ENCODE data around the gene PHYHD1.

The PHYHD1 gene

DNA sequence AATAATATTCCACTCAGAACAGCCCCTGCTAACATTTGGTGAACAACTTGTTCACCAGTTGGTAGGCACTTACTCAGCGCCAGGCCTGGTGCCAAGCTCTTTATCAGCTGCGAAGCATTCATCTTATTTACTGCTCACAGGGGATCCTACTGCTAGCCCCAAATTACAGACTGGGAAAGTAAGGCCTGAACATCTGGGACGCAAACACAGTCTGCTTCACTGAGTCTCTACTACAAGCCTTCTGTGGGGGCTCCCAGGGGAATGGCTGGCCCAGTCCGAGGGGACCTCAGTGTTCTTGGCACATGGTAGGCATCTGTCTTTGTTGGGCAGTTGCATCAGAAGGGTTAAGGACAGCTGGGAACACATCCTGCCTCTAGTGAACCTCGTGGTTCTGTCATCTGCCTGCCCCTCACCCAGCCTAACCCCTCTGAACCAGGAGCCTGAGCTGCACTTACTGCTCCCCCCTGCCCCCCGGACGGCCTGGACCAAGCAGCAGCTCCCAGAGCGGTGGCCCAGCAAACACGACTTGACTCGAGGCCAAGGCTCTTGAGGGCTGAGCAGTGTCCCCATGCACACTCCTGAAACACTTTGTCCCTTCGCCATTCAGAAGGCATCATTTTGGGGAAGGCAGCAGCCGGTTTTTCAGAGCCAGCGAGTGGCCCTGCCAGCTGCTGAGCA, at the start of gene PHYHD1:
Gene PHYHD1 (plus strand): TSS at position 602 of the 678 bp plus-strand sequence. CDS start 1,342 bp downstream, outside the sequence.
- no peak for DNase-seq

DNA sequence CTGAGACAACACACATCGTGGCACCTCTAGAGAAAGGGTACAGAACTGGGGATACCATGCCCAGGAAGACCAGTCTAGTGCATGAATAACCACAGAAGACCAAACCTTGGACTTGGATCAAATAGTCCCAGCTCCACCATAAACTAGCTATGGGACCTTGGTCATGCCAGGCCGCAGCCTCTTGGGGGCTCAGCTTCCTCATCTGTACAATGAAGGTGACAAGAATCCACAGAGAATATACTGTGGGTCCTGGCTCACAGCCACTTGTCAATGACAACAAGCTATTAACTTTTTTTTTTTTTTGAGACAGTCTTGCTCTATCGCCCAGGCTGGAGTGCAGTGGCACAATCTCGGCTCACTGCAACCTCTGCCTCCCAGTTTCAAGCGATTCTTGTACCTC, 42.9 kb upstream of the PHYHD1 start:
- DNase-seq, result no peak

DNA sequence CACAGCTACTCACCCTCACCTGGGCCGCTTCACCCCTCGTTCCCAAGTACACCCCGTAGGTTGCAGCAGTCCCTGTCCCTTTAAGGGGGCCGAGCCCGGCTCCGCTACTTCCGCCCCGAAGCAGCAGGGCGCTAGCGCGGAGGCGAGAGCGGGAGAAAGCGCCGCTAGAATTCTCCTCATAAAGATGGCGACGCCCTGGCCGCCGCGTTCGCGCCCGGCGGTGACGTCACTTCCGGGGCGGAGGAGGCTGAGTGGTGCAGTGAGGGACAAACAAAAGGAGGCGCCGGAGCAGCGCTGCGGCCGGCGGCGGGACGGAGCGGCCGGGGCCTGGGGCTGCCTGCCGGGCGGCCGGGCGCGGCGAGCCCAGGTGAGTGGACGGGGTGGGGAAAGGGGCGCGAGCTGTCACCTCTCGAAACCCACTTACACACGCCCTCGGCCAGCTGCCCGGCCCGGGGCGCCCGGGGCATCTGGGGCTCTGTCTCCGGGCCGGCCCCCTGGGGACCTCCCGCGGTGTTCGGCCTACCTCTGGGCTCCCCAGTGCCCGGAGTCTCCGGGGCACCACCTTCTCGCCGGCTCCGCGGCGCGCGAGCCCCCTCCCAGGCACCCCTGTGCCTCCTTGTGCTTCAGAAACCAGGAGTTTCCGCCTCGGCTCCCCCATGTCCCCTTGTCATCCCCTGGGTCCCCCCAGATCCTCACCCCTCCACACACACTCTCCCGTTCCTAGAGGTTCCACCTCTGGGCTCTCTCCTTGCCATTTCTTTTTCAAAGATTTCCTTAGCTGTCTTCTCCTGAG, 38.7 kb upstream of the PHYHD1 start, which contains the start of the genes KYAT1 and LRRC8A:
Gene KYAT1 (minus strand): TSS at position 67 of the 793 bp plus-strand sequence. CDS start 36,545 bp downstream, outside the sequence.
Gene LRRC8A (plus strand): TSS at position 250 of the 793 bp plus-strand sequence. CDS start 25,032 bp downstream, outside the sequence.
- peak; percentile 96 for DNase-seq

DNA sequence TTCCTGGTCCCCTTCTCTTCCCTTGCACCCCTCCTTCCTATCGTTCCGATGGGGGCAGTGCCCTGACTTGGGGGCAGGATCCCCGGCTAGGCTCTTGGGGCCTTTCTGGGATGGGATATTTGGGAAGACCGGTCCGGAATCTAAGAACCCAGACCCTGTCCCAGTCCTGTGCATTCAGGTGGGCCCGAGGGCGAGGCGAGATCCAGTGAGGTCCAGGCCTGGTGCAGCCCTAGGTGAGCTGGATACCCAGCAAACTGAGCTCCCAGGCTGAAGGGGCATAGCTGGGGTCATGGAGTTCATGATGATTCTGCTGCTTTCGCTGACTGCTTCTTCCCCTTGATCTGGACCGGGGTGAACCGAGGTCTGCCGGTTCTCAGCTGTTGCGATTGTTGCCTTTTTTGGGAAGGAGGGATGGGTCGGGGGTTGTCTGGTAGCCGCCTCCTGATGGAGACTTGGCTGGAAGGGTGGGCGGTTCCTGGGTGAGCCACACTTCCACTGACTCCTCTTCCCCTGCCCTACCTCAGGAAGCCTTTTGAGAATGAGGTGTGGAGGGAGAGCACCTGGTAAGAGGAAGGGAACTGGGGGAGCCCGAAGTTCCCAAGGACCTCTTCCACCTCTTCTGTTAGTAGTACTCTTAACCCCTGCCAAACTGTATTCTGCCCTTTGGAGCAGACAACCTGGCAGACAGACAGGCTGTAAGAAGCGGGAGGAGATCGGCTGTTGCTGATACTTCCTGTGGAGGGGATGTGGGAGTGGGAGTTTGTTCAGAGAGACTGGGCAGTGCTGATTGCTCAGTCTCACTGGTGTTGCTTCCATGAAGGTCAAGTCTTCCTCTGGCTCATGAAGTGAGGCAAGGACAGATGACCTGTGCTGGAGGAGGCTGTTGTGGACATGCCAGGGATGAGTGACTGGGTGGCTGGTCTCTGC, 37.8 kb upstream of the PHYHD1 start:
- DNase-seq, result no peak

DNA sequence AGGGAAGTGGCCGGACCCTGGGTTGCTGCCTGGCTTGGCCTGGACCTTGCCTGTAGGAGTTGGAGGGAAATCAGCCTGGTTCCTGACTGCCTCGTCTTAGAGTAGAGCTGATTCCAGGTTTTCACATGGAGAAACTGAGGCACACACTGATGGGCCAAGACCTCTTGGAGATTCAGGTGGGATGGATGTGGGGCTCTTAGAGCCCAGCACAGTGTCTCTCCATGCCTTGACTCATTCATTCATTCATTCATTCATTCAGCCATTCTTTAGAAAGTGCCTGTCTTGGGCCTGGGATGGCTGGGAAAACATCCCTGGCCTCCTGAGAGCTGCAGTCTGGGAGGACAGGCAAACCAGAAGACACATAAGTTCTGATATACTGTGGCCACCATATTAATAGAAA, 36.6 kb upstream of the PHYHD1 start:
- DNase-seq, result no peak

DNA sequence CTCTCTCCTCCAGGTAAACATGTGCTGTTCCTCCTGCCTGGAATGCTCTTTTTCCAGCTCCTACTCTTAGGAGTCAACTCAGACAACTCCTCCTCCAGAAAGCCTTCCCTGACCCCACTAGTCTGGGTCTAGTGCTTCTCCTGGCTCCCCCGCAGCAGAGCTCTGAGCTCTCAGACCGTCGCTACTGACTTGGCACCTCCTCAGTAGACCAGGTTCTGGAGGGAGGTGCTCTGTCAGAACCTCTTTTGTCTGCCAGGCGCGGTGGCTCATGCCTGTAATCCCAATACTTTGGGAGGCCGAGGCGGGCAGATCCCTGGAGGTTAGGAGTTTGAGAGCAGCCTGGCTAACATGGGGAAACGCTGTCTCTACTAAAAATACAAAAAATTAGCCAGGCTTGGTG, 35.4 kb upstream of the PHYHD1 start:
- no peak for DNase-seq

DNA sequence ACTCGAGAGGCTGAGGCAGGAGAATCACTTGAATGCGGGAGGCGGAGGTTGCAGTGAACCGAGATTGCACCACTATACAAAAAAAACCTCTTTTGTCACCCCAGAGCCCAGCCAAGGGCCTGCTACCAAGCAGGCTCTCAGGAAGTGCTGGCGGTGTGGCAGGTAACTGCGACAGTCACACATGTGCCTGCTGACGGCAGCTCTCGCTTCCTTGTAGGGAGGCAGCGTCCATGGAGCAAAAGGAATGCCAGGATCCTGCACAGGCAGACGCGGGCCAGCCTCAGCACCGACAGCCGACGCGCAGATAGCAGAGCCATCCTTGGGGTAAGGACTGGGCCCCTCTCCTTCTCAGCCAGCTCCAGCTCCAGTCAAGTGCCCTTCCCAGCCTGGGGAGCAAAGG, 35.0 kb upstream of the PHYHD1 start:
- DNase-seq, result no peak

DNA sequence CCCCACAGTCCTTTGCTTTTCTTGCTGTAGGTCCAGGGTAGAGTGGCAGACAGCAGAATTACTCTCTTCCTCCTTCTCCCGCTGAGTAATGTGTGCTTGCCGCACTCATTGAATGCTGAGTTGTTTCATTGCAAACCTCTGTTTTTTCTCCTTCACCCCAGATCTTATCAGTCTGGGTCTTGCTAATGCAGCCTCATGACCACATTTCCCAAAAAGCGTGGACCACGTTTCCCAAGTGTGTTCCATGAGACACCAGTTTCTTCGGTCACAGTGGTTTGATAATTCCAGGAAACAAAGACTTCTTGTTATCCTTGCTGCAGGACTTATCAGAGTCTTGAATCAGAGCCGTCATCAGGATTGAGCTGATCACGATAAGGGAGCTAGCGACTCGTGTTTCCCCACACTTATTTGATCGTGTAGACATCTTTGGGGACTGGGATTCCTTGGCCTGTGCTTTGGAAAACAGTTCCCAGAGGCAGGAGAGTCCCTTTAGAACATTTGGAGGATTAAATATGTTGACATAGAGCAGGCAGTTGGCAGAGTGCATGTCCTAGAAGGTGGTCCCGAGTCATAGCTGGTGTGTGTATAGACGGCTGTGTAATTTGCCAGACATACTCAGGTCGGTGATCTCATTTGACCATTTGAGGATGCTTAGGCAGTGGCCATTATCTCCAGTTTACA, 34.4 kb upstream of the PHYHD1 start:
- no peak for DNase-seq

DNA sequence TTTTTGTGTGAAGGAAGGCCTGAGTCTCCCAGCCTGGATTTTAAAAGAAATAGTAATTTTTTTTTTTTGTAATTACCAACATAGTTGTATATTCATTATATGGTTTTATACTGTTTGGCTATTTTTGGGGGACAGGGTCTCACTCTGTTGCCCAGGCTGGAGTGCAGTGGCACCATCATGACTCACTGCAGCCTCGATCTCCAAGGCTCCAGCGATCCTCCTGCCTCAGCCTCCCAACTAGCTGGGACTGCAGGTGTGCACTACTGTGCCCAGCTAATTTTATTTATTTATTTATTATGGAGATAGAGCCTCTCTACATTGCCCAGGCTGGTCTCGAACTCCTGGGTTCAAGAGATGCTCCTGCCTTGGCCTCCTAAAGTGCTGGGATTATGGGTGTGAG, 33.7 kb upstream of the PHYHD1 start:
- no peak for DNase-seq

DNA sequence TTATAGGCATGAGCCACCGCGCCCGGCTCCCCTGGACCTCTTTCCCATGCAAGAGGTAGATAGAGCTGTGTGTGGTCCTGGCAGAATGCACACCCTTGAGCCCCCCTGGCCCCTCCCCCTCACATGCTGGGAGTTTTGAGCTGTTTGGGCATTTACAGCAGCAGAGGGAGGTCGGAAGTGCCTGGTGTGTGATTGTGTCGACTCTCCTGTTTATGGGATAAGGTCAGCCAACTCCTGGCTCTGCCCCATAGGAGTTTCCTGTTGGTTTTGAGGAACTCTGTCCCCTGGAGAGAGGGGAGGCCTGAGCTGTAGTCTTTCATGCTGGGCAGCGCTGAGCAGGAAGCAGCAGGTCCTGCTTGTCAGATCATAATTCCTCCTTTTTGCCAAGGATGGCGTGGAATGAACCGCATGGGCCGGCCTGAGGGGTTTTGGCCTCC, 32.9 kb upstream of the PHYHD1 start:
- no peak for DNase-seq

DNA sequence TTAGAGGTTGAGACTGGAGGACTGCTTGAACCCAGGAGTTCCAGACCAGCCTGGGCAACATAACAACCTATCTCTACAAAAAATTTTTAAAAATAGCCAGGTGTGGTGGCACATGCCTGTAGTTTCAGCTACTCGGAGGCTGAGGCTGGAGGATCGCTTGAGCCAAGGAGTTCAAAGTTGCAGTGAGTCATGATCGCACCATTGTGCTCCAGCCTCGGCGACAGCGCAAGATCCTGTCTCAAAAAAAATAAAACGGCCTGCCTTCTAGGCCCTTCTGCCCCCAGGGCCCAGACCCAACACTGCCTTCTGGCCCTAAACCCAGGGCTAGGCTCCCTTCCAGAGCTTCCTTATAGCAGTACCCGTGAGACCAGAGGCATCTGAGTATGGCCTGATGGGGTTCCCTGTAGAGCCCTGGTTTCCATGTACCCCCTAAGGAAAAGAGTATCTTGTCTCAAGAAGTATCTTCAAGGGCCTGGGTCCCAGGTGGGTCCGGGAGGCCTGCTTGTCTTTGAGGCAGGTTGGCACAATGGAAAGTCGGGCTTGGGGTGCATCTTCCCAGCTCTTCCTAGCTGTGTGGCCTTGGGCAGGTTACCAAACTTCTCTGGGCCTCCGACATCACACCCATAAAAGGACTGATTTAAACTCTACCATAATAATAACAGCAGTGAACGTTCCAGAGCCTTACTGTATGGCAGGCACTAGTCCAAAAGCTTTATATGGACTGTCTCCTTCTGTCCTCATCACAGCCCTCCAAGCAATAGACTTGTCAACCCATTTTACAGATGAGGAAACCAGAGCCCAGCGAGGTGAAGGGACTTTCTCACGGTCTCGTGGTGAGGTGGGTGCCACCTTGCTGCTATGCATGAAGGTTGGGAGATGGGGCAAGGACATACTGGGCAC, 29.2 kb upstream of the PHYHD1 start:
- DNase-seq, result no peak

DNA sequence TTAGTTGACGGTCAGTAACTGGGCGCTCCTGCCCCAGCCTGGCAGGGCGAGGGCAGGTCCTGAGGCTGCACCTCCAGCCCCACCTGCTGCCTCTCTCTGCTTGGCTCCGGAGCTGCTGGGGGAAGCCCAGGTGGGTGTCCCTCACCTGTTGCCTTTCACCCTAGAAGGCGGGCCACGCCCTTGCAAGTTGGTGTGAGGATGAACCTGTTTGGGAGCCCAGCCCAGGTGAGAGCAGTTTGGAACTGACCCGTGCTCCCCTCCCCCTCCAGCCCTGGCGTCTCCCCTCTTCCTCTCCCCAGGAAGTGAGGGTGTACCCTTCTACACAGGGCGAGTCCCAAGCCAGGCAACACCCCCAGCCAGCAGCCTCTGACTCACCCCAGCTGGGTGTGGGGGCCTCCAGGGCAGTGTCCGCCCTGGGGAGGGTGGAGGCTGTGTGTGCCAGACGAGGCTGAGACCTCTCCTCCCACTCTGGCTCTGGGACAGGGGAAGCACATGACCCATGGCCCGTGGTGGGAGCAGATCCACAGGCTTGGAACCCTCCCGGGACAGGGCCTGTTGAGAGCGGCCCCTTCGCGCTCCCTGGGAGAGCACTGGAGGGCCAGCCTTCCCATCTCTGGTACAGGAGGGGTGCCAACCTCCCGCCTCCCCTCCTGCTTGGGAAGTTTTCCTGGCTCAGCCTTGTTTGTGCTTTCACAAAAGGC, 28.4 kb upstream of the PHYHD1 start:
- no peak for DNase-seq

DNA sequence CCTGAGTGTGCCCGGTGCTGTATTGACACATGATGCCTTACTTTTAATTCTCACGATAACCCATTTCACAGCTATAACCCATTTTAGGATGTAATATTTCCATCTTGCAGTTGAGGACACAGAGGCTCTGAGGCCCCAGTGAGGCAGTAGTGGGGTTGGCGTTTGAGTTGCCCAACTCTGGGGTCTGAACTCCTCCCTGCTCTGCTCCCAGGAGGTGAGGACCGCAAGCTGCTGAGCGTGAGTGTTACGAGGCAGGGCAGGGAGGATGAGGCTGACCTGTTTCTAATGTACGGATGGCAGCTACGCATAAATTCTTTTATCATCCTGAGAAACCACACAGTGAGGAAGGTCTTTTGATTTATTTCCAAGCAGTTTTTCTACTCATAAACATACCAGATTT, 27.4 kb upstream of the PHYHD1 start:
- no peak for DNase-seq

DNA sequence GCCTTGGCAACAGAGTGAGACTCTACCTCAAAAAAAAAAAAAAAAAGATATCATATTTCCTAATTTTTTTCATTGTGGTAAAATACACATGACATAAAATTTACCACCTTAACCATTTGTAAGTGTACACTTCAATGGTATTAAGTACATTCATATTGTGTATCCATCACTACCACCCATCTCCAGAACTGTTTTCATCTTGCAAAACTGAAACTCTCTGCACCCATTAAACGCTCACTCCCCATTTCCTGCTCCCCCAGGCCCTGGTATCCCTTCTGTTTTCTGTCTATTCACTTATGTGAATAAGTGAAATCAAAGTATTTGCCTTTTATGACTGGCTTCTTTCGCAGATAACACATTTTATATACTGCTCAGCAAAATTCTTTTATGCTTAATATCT, 26.0 kb upstream of the PHYHD1 start:
- DNase-seq, result no peak

DNA sequence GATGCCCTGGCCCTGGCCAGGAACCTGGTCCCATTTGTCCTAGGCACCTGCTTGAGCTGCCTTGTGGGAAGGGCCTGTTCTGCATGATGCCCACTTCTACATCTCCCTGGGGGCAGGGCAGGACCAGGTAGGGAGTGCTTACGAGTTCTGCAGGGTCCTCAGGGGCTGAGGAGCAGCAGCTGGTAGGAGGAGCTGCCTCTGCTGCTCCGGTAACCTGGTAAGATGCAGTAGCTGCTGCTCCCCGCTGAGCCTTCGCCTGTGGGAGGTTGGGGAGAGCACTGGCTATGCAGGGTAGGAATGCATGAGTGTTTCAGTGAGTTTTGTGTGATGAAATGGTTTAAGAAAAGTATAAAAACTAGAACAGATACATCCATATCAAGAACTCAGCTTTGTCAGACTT, 25.2 kb upstream of the PHYHD1 start:
- DNase-seq, result peak; percentile 80

DNA sequence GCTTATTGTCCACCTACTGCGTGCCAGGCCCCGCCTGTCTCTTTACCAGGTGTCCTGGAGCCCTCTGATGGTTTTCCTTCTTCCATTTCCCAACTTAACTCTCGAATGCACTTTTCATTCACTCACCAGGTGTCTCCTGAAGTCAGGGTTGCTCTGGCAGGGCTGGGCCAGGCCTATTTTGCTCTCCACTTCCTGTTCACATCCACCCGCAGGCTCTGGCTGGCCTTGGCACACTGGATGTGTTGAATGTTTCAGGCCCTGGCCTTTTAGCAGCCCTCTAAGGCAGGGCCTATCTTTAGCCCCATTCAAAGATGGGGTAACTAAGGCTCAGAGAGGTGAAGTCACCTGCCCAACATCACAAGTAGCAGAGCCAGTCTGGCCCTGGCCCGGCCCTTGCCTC, 22.4 kb upstream of the PHYHD1 start:
- DNase-seq, result no peak

DNA sequence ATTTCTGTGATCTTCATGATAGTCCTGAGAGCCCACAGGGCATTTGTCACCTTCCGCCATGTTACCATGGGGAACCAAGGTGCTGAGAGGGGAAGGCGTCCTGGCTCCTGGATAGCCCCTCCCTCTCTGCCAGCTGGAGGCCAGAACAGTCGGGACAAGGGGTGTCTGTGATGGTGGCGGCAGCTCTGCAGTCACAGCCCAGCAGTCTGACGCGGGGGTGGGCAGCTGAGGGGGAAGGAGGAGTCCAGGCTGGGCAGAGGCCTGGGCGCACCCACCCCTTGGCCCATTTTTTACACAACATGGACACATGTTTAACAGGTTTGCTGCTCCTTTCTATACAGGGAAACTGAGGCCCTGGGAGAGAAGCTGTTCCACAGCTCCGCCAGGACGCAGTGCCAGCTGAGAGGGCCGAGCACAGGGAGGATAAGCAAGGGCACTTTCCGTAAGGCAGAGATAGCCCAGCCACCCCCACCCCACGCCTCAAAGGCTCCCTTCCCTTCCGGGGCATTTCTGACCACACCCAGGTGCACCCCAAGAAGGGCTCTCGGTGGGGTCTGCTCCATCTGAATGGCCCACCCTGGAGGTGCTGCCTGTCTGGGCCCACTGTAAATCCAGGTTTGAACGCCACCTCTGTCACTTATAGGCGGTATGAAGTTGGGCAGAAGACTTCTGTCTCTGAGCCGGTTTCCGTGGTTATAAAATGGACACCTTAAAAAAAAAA, 21.8 kb upstream of the PHYHD1 start:
- DNase-seq, result no peak

DNA sequence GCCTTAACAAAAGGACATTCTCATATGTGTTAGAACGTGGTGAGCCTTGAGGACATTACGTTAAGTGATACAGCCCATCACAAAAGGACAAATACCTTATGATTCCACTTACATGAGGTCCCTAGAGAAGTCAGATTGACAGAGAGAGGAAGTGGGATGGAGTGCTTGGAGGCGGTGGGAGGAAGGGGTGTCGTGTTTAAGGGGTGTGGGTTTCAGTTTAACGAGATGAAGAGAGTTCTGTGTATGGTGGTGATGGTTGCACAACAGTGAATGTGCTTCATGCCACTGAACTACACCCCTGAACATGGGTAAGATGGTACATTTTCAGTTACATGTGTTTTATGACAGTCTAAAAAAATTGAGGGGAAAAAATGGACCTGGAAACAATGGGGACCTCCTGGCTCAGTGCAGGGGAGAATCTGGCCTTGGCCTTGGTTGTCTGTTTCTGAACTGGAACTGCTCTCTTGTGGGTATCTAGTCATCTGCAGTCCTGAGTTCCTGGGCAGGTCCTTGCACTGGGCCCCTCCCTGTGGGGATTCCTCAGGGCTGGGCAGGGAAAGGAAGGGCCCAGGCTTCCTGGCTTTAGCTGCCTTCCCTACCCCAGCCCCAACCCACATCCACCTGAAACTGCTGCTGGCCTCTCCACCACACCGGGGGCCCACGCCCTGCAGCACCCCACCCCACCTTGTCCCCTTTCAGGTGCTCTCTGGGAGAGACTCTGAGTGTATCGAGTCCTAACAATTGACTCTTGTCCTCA, 21.0 kb upstream of the PHYHD1 start:
- DNase-seq, result no peak

DNA sequence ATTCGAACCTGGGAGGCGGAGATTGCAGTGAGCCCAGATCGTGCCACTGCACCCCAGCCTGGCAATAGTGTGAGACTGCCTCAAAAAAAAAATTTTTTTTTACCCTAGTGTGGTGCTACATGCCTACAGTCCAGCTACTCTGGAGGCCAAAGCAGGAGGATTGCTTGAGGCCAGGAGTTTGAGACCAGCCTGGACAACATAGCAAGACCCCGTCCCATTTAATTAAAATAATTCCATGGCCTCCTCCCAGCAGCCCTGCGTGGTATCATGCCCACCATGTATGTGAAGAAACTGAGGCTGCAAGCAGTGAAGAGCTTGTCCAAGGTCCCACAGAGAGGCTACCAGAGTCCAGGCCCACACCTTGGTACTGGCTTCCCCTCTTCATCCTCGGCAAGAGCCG, 19.4 kb upstream of the PHYHD1 start:
- no peak for DNase-seq
